GM18861 (cell line): Measurements from ENCODE around the gene CCDC92.

Experiments used
- ATAC-seq: cut with Tn5 transposase; IDR thresholded peaks from one replicate; pipeline ENCODE4 v1.9.1; 2021; ENCODE audit not compliant: unreplicated experiment

CCDC92 gene

GRCh38 chr12:123937707-123938591 lies 34.7 kb downstream of the CCDC92 start:
- ATAC-seq = no peak

- no peak for ATAC-seq
These were observed 35.5 kb downstream of the CCDC92 start for GRCh38 chr12:123936956-123937706.

- no peak for ATAC-seq
These were observed 36.2 kb downstream of the CCDC92 start for GRCh38 chr12:123936471-123936870.

DNA sequence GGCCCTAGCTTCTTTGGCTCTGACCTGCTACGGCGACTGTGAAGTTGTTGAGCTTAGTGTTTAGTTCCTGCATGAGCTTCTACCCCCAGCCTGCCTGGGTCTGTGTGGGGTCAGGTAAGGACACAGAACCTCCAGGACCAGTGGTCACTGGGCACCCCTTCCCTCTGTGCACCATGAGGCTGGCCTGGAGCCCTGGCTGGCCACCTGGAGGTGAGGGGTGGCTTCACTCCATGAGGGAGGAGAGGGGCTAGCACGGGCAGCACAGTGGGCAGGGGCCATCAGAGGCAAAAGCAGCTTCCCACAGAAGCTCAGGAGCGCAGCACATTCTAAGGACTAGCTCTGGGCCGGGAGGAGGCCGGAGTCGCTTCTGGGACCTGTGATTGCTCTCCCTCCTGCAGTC lies 36.7 kb downstream of the CCDC92 start:
- no peak for ATAC-seq

DNA sequence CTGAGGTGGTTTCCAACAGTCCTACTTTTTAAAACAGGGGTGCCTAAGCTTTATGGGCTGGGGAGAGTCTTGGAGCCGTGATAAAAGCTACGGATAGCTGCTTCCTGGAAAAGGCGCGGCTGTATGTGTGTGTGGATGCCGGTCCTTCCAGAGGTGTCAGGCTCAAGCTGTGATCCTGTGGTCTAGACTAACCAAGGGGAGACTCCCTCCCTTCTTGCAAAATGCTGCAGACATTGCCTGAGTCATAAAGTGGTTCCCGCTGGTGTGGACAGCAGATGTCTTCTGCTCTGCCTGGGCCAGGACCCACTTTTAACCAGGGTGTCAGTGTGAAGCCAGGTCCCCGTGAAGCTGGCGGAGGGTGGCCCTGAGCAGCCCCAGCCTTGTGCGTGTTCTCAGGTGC lies 37.8 kb downstream of the CCDC92 start:
- ATAC-seq = no peak

DNA sequence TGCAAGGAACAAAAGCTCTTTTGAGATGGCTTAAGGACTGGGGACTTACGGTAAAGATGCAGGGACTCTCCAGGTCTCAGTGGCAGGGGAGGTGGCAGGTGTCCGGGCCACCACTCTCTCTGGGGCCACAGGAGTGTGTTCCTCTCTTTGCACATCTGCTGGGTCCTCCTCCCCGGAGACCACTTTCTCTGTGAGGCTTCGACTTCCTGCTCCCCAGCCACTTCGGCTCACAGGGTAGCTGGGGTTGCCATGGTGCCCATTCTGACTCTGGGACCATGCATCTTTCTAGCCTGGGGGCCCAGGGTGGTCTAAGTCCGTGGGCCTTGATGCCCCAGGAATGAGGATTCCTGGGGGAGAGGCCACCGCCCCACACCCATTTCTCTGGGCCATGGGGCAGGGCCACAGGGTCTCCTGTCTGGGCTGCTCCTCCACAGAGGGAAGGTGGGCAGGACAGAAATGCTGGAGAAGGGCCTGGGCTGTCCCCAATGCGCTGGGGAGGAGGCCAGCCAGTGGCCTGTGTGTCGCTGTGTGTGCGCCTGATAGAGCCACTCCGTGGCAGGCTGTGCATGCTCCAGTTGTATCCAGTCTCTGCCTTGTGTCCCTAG lies 38.5 kb downstream of the CCDC92 start:
- ATAC-seq = no peak

- ATAC-seq = no peak
These were observed 39.4 kb downstream of the CCDC92 start for GRCh38 chr12:123933214-123933613.

DNA sequence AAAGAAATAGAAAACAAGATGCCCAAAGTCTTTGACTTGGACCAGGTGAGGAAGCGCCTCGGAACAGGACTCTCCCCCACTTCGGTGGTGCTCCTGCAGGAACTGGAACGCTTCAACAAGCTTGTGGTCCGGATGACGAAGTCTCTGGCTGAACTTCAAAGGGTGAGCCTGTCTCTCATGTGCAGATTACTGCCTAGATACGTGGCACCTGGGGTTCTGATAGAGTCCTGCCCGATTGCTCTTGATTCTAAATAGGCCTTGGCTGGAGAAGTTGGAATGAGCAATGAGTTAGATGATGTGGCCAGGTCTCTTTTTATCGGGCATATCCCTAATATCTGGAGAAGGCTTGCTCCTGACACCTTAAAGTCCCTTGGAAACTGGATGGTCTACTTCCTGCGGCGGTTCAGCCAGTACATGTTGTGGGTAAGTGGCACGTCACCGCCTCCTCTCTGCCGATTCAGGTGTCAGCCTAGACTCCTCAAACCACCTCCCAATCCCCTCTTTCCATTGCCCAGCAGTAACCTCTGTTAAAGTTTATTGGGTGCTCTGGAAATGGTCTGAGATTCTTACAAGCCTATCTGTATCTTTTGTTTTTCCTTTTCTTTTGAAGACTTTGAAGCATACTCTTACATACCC lies 40.8 kb downstream of the CCDC92 start:
- no peak for ATAC-seq

DNA sequence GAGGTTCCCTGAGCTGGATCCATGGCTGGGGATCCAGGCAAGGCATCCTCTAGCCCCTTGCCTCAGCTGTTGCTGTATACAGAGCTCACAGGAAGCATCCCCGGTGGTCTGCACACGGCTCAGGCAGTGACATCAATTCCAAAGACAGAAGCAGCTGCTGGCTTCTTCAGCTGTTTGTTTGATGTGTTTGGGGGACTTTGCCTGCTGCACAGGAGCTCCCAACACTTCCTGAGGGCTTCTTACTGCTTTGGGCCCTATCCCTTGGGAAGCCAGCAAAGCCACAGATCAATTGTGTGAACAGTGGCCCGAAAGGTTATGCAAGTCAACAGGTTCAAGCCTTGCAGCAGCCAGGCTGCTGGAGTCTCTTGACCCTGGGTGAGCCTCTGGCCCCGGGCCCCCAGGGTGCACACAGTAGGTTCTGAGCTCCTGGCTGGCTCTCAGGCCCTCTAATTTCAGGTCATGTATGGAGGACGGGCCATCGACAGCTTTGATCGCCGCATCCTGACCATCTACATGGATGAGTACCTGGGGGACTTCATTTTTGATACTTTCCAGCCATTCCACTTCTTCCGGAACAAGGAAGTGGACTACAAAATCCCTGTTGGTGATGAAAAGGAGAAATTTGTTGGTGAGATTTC lies 42.6 kb downstream of the CCDC92 start:
- no peak for ATAC-seq

DNA sequence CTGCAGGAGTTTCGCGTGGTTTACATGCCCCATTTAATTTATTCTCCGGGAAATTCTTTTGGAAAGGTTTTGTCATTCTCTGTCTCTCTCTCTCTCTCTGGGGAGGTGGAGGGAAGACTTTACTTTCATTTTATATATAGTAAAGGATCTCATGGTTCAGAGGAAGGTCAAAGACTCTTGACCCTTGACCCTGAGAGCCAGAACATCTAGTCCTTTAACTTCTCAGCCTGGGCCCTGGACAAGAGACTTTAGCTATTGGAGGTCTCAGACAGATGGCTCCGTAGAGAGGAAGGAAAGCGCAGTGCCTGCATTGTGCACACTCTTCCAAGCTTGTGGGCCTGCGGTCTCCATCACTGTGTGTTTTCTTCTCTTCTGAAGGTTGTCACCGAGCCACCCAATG lies 43.7 kb downstream of the CCDC92 start:
- ATAC-seq = no peak

- no peak for ATAC-seq
These were observed 44.3 kb downstream of the CCDC92 start for GRCh38 chr12:123928274-123928865.

DNA sequence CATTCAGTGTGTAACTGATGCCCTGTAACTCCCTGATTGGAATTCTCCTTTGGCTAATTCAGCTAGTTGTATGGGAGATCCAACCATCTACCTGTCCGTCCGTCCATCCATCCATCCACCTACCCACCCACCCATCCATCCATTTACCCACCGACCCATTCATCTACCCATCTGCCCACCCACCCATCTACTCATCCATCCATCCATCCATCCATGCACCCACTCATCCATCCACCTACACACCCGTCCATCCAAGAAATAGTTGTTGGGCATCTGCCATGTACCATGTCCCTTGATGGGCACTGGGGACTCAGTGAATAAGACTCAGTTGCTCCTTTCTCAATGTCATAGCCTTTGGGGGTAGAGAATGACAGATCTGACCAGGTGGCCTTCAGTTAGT lies 48.1 kb downstream of the CCDC92 start:
- no peak for ATAC-seq

GRCh38 chr12:123923927-123924326 lies 48.7 kb downstream of the CCDC92 start:
- ATAC-seq = no peak

DNA sequence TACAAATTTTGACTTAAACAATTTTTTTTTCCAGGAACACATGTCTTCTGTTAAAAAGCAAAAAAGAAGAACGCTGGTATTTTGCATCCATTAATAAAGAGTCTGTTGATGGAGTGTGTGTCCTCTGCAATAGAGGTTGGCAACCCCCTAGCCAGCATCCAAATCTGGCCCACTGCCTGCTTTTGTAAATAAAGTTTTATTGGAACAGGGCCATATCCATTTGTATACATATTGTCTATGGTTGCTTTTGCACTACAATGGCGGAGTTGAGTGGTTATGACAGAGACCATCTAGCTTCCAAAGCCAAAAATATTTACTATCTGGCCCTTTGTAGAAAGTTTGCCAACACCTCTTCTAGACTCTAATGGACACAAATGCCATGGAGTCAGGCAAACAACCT lies 49.6 kb downstream of the CCDC92 start:
- ATAC-seq = no peak

GRCh38 chr12:123919980-123920360 lies 52.7 kb downstream of the CCDC92 start:
- ATAC-seq = no peak

- no peak for ATAC-seq
These were observed 55.2 kb downstream of the CCDC92 start for GRCh38 chr12:123917337-123917850.

DNA sequence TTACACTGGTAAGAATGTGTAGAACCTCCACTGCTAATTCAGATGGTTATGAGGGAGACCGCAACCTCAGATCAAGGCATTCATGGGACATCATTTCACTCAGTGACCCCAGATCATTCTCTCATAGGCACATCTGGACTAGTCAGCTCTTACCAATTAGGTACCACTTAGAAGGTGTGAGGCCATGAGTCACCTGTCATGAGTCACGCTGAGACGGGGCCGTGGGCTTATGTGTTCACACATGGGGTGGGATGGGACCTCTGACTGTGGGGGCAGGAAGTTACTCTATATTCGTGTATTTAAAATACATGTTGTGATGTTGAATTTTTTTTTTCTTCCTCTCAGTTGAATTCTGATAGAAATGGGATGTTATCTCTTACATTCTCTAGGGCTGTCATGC lies 55.9 kb downstream of the CCDC92 start:
- ATAC-seq = no peak

DNA sequence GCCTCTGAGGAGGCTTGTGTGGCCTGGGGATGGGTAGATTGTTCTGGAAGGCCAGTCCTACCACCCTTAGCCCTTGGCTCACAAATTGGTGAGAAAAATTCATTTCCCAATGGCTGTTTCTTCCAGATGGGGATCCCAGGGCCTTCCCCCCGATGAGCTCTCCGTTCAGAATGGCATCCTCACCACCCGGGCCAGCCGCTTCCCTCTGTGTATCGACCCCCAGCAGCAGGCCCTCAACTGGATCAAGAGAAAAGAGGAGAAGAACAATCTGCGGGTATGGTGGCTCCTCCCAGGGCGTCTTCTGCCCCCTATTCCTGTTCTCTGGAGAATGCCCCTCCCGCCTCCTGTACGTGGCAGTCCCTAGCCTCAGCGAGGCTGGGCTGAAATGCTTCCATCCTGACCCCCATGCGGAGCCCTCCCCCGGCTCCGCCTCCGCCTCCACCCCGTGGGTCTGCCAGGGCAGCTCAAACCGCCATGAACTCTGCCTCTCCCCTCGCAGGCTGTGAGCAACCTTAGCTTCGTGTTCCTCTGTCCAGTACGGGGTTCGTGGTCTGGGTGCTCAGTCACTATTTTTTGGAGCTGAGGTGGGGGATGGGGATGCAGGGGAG lies 57.8 kb downstream of the CCDC92 start:
- no peak for ATAC-seq

GRCh38 chr12:123912415-123913380 lies 59.9 kb downstream of the CCDC92 start:
- no peak for ATAC-seq
